SK-N-SH (cell line): ENCODE results near the gene ID4. TPM values are rescaled to one million over a fixed set of nuclear protein-coding genes. Genes with fewer than 3 reads are reported as not detected.

Experiments
- CTCF ChIA-PET: fragments of 300-600, 350-600 bp; formaldehyde crosslinking; extraction: SDS; loops from one replicate; lab custom pipeline; 2021; lab: Yijun Ruan, JAX
- POLR2A ChIA-PET: fragments of 350-600 bp; sonication (Branson Sonifier 250); formaldehyde crosslinking; extraction: SDS; loops from one replicate; lab custom pipeline; 2020; ENCODE audit warnings: antibody characterized with exemption, inconsistent platforms; lab: Yijun Ruan, JAX
- DNase-seq: peaks from one replicate; pipeline ENCODE4 v3.0.0; 2012
- H2AFZ ChIP-seq: fragments of 200-600 bp; sonication (generic); 2 replicates; pipeline ENCODE4 v1.8.1; 2016; ENCODE audit warnings: antibody characterized with exemption, mild to moderate bottlenecking, low read depth
- H3F3A ChIP-seq: fragments of 200-600 bp; sonication (generic); replicated peaks from 2 replicates; pipeline ENCODE3; 2016; ENCODE audit warnings: antibody characterized with exemption, mild to moderate bottlenecking; ENCODE audit not compliant: insufficient read depth
- H3K27ac ChIP-seq, 2 experiments: fragments of 200-500 bp in 1 of 2; fragments of 200-600 bp in 1 of 2; sonication (Bioruptor generic) in 1 of 2; sonication (generic), shearing (Covaris generic) in 1 of 2; 2 replicates each; pipeline versions ENCODE4 v1.5.1 to v1.6.1; 2014 to 2016; ENCODE audit warnings: low read depth in 2 of 2, inconsistent platforms in 1 of 2, low read length in 1 of 2, mild to moderate bottlenecking in 1 of 2, mixed read lengths in 1 of 2
- H3K27me3 ChIP-seq: fragments of 200-600 bp; sonication (generic), shearing (Covaris generic); 2 replicates; pipeline ENCODE4 v1.6.1; 2016; ENCODE audit warnings: mixed run types; ENCODE audit not compliant: insufficient read depth
- H3K36me3 ChIP-seq, 2 experiments: fragments of 200-500 bp in 1 of 2; fragments of 200-600 bp in 1 of 2; sonication (Bioruptor generic) in 1 of 2; sonication (generic) in 1 of 2; replicated peaks in 1 of 2; 2 replicates each; pipeline versions ENCODE3 to v1.5.1; 2014 to 2016; ENCODE audit warnings: low read length in 1 of 2, mild to moderate bottlenecking in 1 of 2; ENCODE audit not compliant: insufficient read depth in 2 of 2, control insufficient read depth in 1 of 2
- H3K4me1 ChIP-seq, 2 experiments: fragments of 200-500 bp in 1 of 2; fragments of 200-600 bp in 1 of 2; sonication (Bioruptor generic) in 1 of 2; sonication (generic), shearing (Covaris generic) in 1 of 2; 2 replicates each; pipeline versions ENCODE4 v1.5.1 to v1.6.1; 2014 to 2016; ENCODE audit warnings: low read depth in 1 of 2, low read length in 1 of 2, mixed run types in 1 of 2; ENCODE audit not compliant: insufficient read depth in 2 of 2, control insufficient read depth in 1 of 2
- H3K4me2 ChIP-seq: fragments of 200-600 bp; sonication (generic), shearing (Covaris generic); 2 replicates; pipeline ENCODE4 v1.6.1; 2017; ENCODE audit warnings: mixed run types
- H3K4me3 ChIP-seq, 2 experiments: fragments of 200-500 bp in 1 of 2; fragments of 200-600 bp in 1 of 2; sonication (Bioruptor generic) in 1 of 2; sonication (generic), shearing (Covaris generic) in 1 of 2; 2 replicates each; pipeline versions ENCODE4 v1.5.1 to v1.8.1; 2014 to 2016; ENCODE audit warnings: low read depth in 2 of 2, inconsistent platforms in 1 of 2, low read length in 1 of 2, mild to moderate bottlenecking in 1 of 2, mixed read lengths in 1 of 2, moderate library complexity in 1 of 2
- H3K79me2 ChIP-seq: fragments of 200-600 bp; sonication (generic); 2 replicates; pipeline ENCODE4 v1.8.1; 2017; ENCODE audit warnings: mild to moderate bottlenecking; ENCODE audit not compliant: insufficient read depth
- H3K9ac ChIP-seq: fragments of 200-600 bp; sonication (generic); 2 replicates; pipeline ENCODE4 v1.6.1; 2017; ENCODE audit warnings: mixed run types
- H3K9me2 ChIP-seq: fragments of 200-600 bp; sonication (generic); 2 replicates; pipeline ENCODE4 v1.6.1; 2017; ENCODE audit warnings: mixed run types
- H3K9me3 ChIP-seq: fragments of 200-600 bp; sonication (generic); 2 replicates; pipeline ENCODE4 v1.6.1; 2017; ENCODE audit warnings: mixed run types, mild to moderate bottlenecking, moderate library complexity
- H4K20me1 ChIP-seq: fragments of 200-600 bp; sonication (generic); 2 replicates; pipeline ENCODE4 v1.6.1; 2017; ENCODE audit warnings: mild to moderate bottlenecking, mixed run types; ENCODE audit not compliant: insufficient read depth
- CHD2 ChIP-seq: fragments of 150-350 bp; IDR thresholded peaks from 2 replicates; pipeline ENCODE4 v1.6.1; 2018; ENCODE audit warnings: low read length; ENCODE audit not compliant: partially characterized antibody
- FOSL2 ChIP-seq: IDR thresholded peaks from 2 replicates; pipeline ENCODE4 v1.4.0; 2012; ENCODE audit warnings: low read depth, mild to moderate bottlenecking, moderate library complexity, borderline replicate concordance
- FOXJ3 ChIP-seq: sonication (generic); formaldehyde crosslinking; IDR thresholded peaks from 2 replicates; pipeline ENCODE4 v1.5.1; 2020; ENCODE audit warnings: mild to moderate bottlenecking, missing genetic modification reagents
- FOXM1 ChIP-seq: IDR thresholded peaks from 2 replicates; pipeline ENCODE4 v1.4.0; 2012; ENCODE audit warnings: low read depth, mild to moderate bottlenecking
- JUND ChIP-seq: IDR thresholded peaks from 2 replicates; pipeline ENCODE4 v1.4.0; 2012
- NFIC ChIP-seq: IDR thresholded peaks from 2 replicates; pipeline ENCODE4 v1.4.0; 2012; ENCODE audit warnings: borderline replicate concordance
- NRF1 ChIP-seq: IDR thresholded peaks from 2 replicates; pipeline ENCODE4 v1.6.1; 2012; ENCODE audit warnings: low read depth, mild to moderate bottlenecking, low read length
- RXRA ChIP-seq: IDR thresholded peaks from 2 replicates; pipeline ENCODE4 v1.4.0; 2012; ENCODE audit warnings: low read depth, mild to moderate bottlenecking, borderline replicate concordance
- SIN3A ChIP-seq: IDR thresholded peaks from 2 replicates; pipeline ENCODE4 v1.6.1; 2012; ENCODE audit warnings: low read depth, mild to moderate bottlenecking, low read length, moderate library complexity, borderline replicate concordance
- TEAD4 ChIP-seq: IDR thresholded peaks from 2 replicates; pipeline ENCODE4 v1.4.0; 2012; ENCODE audit warnings: mild to moderate bottlenecking, borderline replicate concordance; ENCODE audit not compliant: insufficient read depth
- USF2 ChIP-seq: fragments of 150-350 bp; IDR thresholded peaks from 2 replicates; pipeline ENCODE4 v1.6.1; 2017; ENCODE audit warnings: antibody characterized with exemption, low read length, low read depth, borderline replicate concordance
- ZBTB33 ChIP-seq: IDR thresholded peaks from 2 replicates; pipeline ENCODE4 v1.4.0; 2012; ENCODE audit warnings: low read depth, borderline replicate concordance
- WGBS: methylation state at CpG from one replicate; pipeline ENCODE4 v1.1.6; 2017; ENCODE audit warnings: low lambda C conversion rate; 5-methylcytosine and 5-hydroxymethylcytosine counted together
- polyA plus RNA-seq, 3 experiments: library from polyadenylated mRNA; depleted of rRNA; stranded (reverse); fragments of >200 nt; gene quantifications; 2 replicates each; pipeline ENCODE4 v1.2.3, GENCODE V29; 2012
- TF ChIP-seq, protein P1 (sequence below): IDR thresholded peaks from 2 replicates; pipeline ENCODE4 v1.4.0; 2012; ENCODE audit warnings: low read depth, borderline replicate concordance
- TF ChIP-seq, protein P2 (sequence below): IDR thresholded peaks from 2 replicates; pipeline ENCODE4 v1.6.1; 2012; ENCODE audit warnings: mild to moderate bottlenecking, low read depth, low read length, moderate library complexity
- TF ChIP-seq, protein P3 (sequence below): IDR thresholded peaks from 2 replicates; pipeline ENCODE4; 2012

Gene ID4
- polyA plus RNA-seq, 1 of the 3 experiments (the other 2 are of a cell fraction) = 4.9 TPM

- peak overlapping the region; percentile 31; the same call in 1 of the 2 replicates for H2AFZ ChIP-seq
- H3K79me2 ChIP-seq = no peaks in the 10 kb centered on the region
- ChIA-PET POLR2A (no interaction called here), CTCF (no interaction called here)
- H4K20me1 ChIP-seq = no peaks in the 10 kb centered on the region
- no peaks in the 10 kb centered on the region for H3F3A ChIP-seq
- DNase-seq = no peak
- H3K27me3 ChIP-seq = no peaks in the 10 kb centered on the region; the same call in 1 of the 2 replicates
- H3K4me3 ChIP-seq = no peak overlapping the region
- 30% methylated on average over 3 of the region's 3 CpGs for WGBS
- no peaks in the 10 kb centered on the region for H3K36me3 ChIP-seq
- H3K4me1 ChIP-seq = peaks cover 0 to 9% of the 10 kb centered on the region in 2 experiments; a peak in 1 of 4 replicates
- H3K9ac ChIP-seq = no peak overlapping the region
- H3K9me3 ChIP-seq = no peaks in the 10 kb centered on the region
- TF ChIP-seq CHD2 (no peak), USF2 (no peak), RXRA (no peak), SIN3A (no peak), FOSL2 (no peak), JUND (no peak), ZBTB33 (no peak), NFIC (no peak), NRF1 (no peak), FOXM1 (no peak), TEAD4 (no peak), FOXJ3 (no peak)
- TF ChIP-seq, protein P1, sequence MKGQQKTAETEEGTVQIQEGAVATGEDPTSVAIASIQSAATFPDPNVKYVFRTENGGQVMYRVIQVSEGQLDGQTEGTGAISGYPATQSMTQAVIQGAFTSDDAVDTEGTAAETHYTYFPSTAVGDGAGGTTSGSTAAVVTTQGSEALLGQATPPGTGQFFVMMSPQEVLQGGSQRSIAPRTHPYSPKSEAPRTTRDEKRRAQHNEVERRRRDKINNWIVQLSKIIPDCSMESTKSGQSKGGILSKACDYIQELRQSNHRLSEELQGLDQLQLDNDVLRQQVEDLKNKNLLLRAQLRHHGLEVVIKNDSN = no peak
- TF ChIP-seq, protein P2, sequence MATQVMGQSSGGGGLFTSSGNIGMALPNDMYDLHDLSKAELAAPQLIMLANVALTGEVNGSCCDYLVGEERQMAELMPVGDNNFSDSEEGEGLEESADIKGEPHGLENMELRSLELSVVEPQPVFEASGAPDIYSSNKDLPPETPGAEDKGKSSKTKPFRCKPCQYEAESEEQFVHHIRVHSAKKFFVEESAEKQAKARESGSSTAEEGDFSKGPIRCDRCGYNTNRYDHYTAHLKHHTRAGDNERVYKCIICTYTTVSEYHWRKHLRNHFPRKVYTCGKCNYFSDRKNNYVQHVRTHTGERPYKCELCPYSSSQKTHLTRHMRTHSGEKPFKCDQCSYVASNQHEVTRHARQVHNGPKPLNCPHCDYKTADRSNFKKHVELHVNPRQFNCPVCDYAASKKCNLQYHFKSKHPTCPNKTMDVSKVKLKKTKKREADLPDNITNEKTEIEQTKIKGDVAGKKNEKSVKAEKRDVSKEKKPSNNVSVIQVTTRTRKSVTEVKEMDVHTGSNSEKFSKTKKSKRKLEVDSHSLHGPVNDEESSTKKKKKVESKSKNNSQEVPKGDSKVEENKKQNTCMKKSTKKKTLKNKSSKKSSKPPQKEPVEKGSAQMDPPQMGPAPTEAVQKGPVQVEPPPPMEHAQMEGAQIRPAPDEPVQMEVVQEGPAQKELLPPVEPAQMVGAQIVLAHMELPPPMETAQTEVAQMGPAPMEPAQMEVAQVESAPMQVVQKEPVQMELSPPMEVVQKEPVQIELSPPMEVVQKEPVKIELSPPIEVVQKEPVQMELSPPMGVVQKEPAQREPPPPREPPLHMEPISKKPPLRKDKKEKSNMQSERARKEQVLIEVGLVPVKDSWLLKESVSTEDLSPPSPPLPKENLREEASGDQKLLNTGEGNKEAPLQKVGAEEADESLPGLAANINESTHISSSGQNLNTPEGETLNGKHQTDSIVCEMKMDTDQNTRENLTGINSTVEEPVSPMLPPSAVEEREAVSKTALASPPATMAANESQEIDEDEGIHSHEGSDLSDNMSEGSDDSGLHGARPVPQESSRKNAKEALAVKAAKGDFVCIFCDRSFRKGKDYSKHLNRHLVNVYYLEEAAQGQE = no peak
- TF ChIP-seq, protein P3, sequence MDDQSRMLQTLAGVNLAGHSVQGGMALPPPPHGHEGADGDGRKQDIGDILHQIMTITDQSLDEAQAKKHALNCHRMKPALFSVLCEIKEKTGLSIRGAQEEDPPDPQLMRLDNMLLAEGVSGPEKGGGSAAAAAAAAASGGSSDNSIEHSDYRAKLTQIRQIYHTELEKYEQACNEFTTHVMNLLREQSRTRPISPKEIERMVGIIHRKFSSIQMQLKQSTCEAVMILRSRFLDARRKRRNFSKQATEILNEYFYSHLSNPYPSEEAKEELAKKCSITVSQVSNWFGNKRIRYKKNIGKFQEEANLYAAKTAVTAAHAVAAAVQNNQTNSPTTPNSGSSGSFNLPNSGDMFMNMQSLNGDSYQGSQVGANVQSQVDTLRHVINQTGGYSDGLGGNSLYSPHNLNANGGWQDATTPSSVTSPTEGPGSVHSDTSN = no peak
- no peak overlapping the region for H3K4me2 ChIP-seq
- no peaks in the 10 kb centered on the region for H3K9me2 ChIP-seq
- H3K27ac ChIP-seq = no peak overlapping the region
Observed at GRCh38 chr6:19849196-19849595, 12.0 kb downstream of the ID4 start.
